Skeletal muscle tissue (tissue), 4 donors: ENCODE results near the gene AGMAT. TPM values are rescaled to one million over a fixed set of nuclear protein-coding genes. Genes with fewer than 3 reads are reported as not detected.
A peak's percentile ranks its signal among the peaks of the same experiment; 100 is the strongest.

Experiments
- H3K27ac ChIP-seq: one replicate; pipeline ENCODE4 v1.7.0; 2013; ENCODE audit warnings: mild to moderate bottlenecking, low read depth, low read length, inconsistent platforms
- H3K27me3 ChIP-seq, 3 donors: one replicate each; pipeline ENCODE4 v1.7.0; 2013; ENCODE audit warnings: low read length in 3 of 3; ENCODE audit not compliant: control insufficient read depth in 3 of 3, insufficient read depth in 3 of 3
- H3K36me3 ChIP-seq, 3 donors: one replicate each; pipeline ENCODE4 v1.7.0; 2013; ENCODE audit warnings: low read length in 3 of 3; ENCODE audit not compliant: control insufficient read depth in 3 of 3, insufficient read depth in 3 of 3
- H3K4me1 ChIP-seq, 3 donors: one replicate each; pipeline ENCODE4 v1.7.0; 2013; ENCODE audit warnings: low read length in 3 of 3, mild to moderate bottlenecking in 3 of 3; ENCODE audit not compliant: control insufficient read depth in 3 of 3, insufficient read depth in 3 of 3
- H3K4me3 ChIP-seq, 3 donors: one replicate each; pipeline ENCODE4 v1.7.0; 2013; ENCODE audit warnings: low read length in 3 of 3
- H3K9ac ChIP-seq, 3 donors: one replicate each; pipeline ENCODE4 v1.7.0; 2013; ENCODE audit warnings: low read length in 3 of 3, mild to moderate bottlenecking in 3 of 3, moderate library complexity in 2 of 3, low read depth in 1 of 3
- H3K9me3 ChIP-seq, 3 donors: one replicate each; pipeline ENCODE4 v1.7.0; 2013; ENCODE audit warnings: low read length in 3 of 3; ENCODE audit not compliant: control insufficient read depth in 3 of 3
- total RNA-seq: library from RNA; depleted of rRNA; stranded (reverse); fragments of >200 nt; gene quantifications from one replicate; pipeline ENCODE4 v1.2.3, GENCODE V29; 2014
- donor health status: Osteomylitis.

Gene AGMAT
- total RNA-seq, 1 donor from 2014 or later, result 4.2 TPM

DNA sequence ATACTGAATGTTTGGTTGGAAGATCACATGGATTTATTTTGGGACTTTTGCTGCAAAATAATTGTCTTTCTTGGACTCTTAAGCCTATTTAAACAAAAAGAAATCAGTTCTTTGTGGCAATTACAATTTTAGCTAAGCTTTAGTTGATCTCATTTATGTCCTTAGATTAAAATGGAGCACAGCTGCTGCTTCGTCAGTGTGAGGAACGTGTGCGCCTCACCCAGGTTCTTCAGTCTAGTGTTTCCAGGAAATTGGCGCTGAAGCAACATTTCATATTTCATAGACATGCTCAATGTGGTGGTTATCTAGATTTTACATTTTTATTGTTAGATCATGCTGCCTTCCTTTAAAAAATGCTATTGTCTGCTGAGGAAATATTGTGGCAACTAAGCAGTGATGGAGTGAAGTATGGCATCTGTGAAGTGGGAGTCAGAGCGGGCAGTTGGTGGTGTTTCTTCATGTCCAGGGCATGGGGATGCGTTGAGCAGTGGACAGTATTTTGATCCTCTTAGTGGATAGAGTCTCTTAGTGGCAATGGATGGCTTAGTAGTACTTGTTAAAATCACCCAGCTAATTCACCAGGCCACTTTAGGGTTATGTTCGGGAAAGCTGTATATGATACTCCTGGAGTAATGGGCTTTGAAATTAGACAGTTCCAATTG, 38.0 kb upstream of the AGMAT start:
- Histone ChIP-seq H3K36me3 (peaks cover 3 to 16% (median 10%) of the 10 kb centered on the region in 3 donors), H3K4me3 (peak overlapping the region in 1 of 3 donors; percentile 4), H3K27me3 (no peaks in the 10 kb centered on the region), H3K9me3 (no peaks in the 10 kb centered on the region), H3K4me1 (peaks cover 49 to 75% (median 61%) of the 10 kb centered on the region in 3 donors), H3K9ac (no peak overlapping the region), H3K27ac (peak overlapping the region; percentile 68)

DNA sequence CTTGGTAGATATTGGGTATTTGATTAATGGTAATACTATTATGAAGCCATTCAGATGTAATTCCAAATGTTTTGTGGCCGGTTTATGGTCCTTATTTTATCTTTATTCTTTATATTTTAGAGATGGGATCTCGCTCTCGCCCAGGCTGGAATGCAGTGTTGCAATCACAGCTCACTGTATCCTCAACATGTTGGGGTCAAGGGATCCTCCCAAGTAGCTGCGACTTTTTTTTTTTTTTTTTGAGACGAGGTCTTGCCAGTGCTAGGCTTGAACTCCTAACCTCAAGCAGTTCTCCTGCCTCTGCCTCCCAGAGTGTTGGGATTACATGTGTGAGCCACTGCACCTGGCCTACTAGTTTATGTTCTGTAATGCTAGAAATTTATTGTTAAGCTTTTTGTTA, 37.1 kb upstream of the AGMAT start:
- no peaks in the 10 kb centered on the region for H3K9me3 ChIP-seq
- H3K36me3 ChIP-seq, result peaks cover 1 to 9% (median 9%) of the 10 kb centered on the region in 3 donors
- no peak overlapping the region for H3K9ac ChIP-seq
- peak overlapping the region in 1 of 3 donors; percentile 4 for H3K4me3 ChIP-seq
- H3K27me3 ChIP-seq, result no peaks in the 10 kb centered on the region
- peak overlapping the region; percentile 99 for H3K27ac ChIP-seq
- H3K4me1 ChIP-seq, result peaks cover 40 to 71% (median 56%) of the 10 kb centered on the region in 3 donors

DNA sequence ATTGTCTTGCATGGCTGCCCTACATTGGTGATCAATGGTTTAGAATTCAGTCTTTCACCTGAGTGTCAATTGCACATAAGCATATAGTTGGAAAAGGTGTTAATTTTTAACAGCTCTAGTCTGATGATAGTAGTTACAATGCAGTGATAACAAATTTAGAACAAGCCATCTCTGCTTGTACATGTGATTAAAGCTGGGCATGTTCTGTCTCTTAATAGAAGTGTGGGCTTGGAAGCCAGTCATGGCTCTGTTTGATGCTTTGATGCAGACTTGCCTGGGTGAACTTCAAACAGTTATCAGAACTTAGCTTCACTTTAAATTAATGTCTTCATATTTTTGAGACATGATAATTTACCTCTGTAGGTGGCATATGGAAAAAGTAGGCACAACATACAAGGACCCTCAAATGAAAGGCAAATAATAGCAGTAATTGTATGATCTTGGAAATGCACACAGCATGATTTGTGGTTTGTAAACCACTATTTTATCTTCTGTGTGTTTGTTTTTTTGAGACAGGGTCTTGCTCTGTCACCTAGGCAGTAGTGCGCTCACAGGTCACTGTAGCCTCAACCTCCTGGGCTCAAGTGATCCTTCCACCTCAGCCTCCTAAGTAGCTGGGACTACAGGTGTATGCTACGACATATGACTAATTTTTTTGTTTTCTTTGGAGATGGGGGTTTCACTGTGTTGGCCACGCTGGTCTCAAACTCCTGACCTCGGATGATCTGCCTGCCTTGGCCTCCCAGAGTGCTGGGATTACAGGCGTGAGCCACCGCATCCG, 36.2 kb upstream of the AGMAT start:
- Histone ChIP-seq H3K9me3 (no peaks in the 10 kb centered on the region), H3K4me1 (peaks cover 40 to 68% (median 63%) of the 10 kb centered on the region in 3 donors), H3K36me3 (peaks cover 0 to 2% (median 2%) of the 10 kb centered on the region in 3 donors), H3K9ac (peak overlapping the region; percentile 24 to 64 (median 58)), H3K4me3 (peak overlapping the region in 2 of 3 donors; percentile 45 to 54), H3K27me3 (no peaks in the 10 kb centered on the region), H3K27ac (peak overlapping the region; percentile 99)

DNA sequence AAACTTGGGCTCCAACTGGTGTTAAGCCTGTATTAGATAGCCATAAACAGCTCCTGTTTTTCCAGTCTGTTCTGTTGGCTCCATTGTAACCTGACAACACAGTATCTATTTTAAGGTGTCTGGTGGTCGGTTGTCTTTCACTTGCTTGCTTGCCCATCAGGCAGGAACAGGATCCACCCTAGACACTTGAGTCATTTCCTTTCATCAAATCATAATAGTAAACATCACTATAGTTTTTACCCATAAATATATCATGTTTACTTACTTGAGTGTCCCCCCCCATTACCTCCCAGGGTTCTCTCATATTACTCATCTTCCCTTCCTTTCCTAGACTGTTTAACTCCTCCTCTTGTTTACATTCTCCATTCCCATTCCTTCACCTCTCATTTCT, 35.3 kb upstream of the AGMAT start:
- H3K4me3 ChIP-seq, result peak overlapping the region; percentile 24 to 54 (median 45)
- peaks cover 39 to 64% (median 54%) of the 10 kb centered on the region in 3 donors for H3K4me1 ChIP-seq
- peaks cover 0 to 2% (median 2%) of the 10 kb centered on the region in 3 donors for H3K36me3 ChIP-seq
- H3K27me3 ChIP-seq, result no peaks in the 10 kb centered on the region
- H3K9ac ChIP-seq, result peak overlapping the region; percentile 58 to 73 (median 64)
- no peaks in the 10 kb centered on the region for H3K9me3 ChIP-seq
- peak overlapping the region; percentile 99 for H3K27ac ChIP-seq

DNA sequence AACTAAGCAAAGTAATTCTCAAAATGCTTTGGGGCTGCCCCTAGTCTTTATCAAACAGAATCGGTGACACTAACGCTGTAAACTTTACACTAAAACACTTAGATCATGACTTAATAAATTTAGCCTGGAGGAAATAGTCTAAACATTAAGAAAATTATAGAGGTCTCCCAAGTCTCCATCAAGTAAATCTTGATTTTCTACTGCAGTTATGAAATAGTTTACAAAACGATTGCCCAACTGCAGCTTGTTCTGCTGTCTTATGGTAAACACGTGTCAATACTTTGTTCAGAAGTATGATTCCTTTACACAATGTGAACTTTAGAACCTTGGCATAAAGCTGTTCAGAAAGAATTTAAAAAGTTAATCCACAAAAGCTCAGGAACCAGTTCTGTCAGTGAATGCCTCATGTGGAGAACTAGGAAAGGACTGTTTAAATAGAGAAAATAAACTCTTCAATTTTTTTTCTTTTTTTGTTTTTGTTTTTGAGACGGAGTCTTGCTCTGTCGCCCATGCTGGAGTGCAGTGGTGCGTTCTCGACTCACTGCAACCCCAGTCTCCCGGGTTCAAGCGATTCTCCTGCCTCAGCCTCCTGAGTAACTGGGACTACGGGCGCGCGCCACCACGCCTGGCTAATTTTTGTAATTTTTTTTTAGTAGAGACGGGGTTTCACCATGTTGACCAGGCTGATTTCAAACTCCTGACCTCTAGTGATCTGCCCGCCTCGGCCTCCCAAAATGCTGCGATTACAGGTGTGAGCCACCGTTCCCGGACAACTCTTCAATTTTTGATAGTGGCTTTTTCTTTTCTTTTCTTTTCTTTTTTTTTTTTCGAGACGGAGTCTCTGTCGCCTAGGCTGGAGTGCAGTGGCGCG, 34.0 kb upstream of the AGMAT start:
- Histone ChIP-seq H3K27ac (peak overlapping the region; percentile 99), H3K4me3 (peak overlapping the region; percentile 93 to 100 (median 96))

DNA sequence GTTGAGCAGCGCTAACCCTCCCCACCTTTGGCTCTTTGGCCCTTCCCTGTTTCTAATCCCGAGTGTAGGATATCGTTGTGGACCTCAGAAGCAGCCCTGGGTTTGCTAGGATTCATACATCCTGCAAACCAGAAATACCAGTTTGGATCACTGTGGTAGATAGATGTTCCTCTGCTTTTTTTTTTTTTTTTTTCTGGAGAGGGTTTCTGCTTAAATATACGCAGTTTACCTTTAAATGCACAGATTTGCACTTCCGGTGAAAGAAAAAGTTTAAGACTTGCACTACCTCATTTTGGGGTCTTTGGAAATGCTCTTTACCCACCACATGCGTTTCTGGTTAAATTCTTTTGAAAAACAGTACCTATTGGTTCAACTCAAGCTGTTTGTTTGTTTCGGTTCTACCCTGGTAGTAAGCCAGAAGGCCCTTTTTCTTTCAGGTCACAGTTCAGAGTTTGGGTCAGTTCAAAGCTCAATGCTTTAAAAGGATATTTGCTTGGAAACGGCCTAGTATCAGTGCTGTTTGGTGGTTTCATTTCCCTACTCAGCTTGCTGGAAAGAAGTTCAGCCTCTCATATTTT, 33.3 kb upstream of the AGMAT start:
- H3K9ac ChIP-seq, result peak overlapping the region; percentile 98 to 99 (median 99)
- H3K27ac ChIP-seq, result peak overlapping the region; percentile 99
- H3K4me1 ChIP-seq, result peaks cover 33 to 53% (median 42%) of the 10 kb centered on the region in 3 donors
- peak overlapping the region; percentile 93 to 100 (median 96) for H3K4me3 ChIP-seq
- H3K27me3 ChIP-seq, result no peaks in the 10 kb centered on the region
- no peaks in the 10 kb centered on the region for H3K9me3 ChIP-seq
- peaks cover 0 to 2% (median 2%) of the 10 kb centered on the region in 3 donors for H3K36me3 ChIP-seq

More for the DNA sequence above, 34.0 kb upstream of the AGMAT start:
- Histone ChIP-seq H3K4me1 (peaks cover 33 to 53% (median 43%) of the 10 kb centered on the region in 3 donors), H3K27me3 (no peaks in the 10 kb centered on the region), H3K9ac (peak overlapping the region; percentile 98 to 99 (median 99)), H3K9me3 (no peaks in the 10 kb centered on the region), H3K36me3 (peaks cover 0 to 2% (median 2%) of the 10 kb centered on the region in 3 donors)

DNA sequence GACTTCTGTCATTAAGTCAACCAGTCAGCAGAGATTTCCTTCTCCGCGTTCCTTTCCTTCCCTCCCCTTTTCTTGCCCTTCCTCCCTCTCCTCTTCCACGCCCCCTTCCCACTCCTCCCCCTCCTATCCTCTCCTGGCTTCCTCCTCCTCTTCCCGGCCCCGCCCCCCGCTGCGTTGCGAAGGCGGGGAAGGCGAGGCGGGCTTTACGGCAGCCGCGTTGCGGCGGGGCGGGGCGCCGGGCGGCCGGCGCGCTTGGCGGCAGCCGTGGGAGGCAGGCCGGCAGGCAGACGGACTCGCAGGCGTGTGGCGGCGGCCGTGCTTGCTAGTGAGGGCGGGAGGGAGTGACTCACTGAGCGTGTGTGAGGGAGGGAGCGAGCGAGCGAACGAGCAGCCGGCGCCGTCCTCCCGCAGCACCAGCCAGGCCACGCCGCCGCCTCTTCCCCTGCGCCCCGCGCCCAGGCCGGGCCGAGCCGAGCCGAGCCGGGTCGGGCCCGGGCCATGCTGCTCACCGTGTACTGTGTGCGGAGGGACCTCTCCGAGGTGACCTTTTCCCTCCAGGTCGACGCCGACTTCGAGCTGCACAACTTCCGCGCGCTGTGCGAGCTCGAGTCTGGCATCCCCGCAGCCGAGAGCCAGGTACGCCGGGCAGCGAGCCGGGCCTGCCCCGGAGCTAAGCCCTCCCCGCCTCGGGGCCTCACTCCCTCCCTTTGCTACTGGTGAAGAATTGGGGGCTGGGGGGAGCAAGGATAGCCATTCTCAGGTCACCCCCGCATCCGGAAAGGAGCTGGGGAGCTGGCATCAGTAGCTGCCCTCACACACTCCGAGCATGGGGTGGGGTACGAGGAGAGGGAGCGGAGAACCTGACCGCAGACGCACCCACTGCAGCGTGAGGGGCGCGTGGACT, 32.6 kb upstream of the AGMAT start, which contains the start of gene DDI2:
Gene DDI2, plus strand, starts transcription at position 286 of the 904 bp plus-strand sequence. Its CDS starts 213 bp downstream, at position 499.
- Histone ChIP-seq H3K36me3 (peaks cover 0 to 2% (median 2%) of the 10 kb centered on the region in 3 donors), H3K4me3 (peak within 1 kb of the TSS; percentile 93 to 100 (median 96)), H3K4me1 (peaks cover 27 to 45% (median 34%) of the 10 kb centered on the region in 3 donors), H3K9ac (peak within 1 kb of the TSS; percentile 98 to 99 (median 99)), H3K27ac (peak within 1 kb of the TSS; percentile 99), H3K9me3 (no peaks in the 10 kb centered on the region), H3K27me3 (no peaks in the 10 kb centered on the region)

DNA sequence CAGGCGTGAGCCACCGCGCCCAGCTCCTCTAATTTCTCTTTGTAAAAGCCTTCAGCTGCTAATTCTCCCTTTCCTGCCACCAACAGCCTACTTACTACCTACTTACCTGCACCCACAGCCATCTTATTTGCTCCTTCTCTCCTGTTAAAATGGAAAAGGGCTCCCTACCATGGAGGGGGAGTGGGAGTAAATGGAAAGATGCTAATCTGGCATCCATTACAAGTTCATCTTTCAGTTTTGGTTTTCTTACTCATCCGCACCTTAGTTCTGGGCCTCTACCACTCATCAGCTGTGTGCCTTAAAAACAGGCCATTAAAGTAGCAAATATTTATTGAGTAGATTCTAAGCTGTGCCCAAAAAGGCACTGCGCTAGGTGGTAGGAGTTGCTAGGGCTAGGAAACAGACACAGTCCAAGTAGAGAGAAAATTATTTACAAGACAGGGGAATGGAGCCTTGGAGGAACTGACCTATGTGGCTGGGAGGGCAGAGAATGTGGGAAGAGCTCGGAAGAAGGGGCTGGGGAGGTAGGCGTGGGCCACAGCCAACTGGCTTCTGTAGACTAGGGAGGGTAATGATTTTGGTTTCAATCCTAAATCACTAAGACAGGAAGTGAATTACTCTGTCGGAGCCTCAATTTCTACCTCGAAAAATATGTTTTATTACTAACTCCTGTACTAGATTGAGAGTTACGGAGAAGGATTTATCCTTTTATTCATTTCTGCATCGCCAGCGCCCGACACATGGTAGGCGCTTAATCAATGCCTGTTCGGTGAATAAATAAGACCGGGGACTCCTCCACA, 31.7 kb upstream of the AGMAT start:
- Histone ChIP-seq H3K9me3 (no peaks in the 10 kb centered on the region), H3K4me1 (peaks cover 18 to 39% (median 27%) of the 10 kb centered on the region in 3 donors), H3K27me3 (no peaks in the 10 kb centered on the region), H3K36me3 (peaks cover 0 to 2% (median 2%) of the 10 kb centered on the region in 3 donors), H3K9ac (peak overlapping the region; percentile 59 to 78 (median 77)), H3K27ac (peak overlapping the region; percentile 90), H3K4me3 (peak overlapping the region; percentile 69 to 93 (median 76))
